ENCODE measurements around the gene GATAD2A. TPM values are rescaled to one million over a fixed set of nuclear protein-coding genes. Genes with fewer than 3 reads are reported as not detected.
A peak's percentile ranks its signal among the peaks of the same experiment; 100 is the strongest.

Gene GATAD2A
- total and polyA plus RNA-seq, 9 of the 15 experiments (the other 6 are each of a cell fraction or from before 2014, with no cell fraction given) = 2.4 to 226 (median 44.2) TPM

DNA sequence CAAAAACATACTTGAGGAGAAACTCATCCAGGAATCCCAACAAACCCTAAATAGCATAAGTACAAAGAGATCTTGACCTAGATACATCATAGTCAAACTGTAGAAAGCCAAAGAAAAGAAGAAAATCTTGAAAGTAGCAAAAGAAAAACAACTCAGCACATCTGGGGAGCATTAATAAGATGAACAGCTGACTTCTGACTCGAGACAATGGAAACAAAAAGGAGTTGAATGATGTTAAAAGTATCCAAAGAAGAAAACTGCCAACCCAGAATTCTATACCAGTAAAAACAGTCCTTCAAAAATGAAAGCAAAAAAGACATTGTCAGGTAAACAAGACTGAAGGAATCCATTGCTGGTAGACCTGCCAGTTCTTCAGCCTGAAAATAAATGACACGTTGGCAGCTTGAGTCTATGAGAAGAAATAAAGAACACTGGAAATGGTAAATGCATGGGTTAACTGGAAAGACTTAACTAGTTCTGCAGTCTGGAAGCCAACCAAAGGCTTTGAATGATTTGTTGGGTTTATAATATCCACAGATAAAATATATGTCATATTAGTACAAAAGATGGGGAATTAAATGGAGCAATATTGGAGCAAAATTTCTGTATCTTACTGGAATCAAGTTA lies 63.1 kb downstream of the GATAD2A start (continued):
- TF ChIP-seq, protein P1, sequence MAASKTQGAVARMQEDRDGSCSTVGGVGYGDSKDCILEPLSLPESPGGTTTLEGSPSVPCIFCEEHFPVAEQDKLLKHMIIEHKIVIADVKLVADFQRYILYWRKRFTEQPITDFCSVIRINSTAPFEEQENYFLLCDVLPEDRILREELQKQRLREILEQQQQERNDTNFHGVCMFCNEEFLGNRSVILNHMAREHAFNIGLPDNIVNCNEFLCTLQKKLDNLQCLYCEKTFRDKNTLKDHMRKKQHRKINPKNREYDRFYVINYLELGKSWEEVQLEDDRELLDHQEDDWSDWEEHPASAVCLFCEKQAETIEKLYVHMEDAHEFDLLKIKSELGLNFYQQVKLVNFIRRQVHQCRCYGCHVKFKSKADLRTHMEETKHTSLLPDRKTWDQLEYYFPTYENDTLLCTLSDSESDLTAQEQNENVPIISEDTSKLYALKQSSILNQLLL (CRISPR knock-in tag; IDR thresholded peaks at IDR 0.05; ENCODE audit: borderline replicate concordance) = no peak
- TF ChIP-seq ZEB2 (IDR thresholded peaks at IDR 0.05) (0 out of 2 replicates have a peak, but pooled peaks have one; percentile 31), THRAP3 (IDR thresholded peaks at IDR 0.05; ENCODE audit: borderline replicate concordance) (0 out of 2 replicates have a peak, but pooled peaks have one; percentile 54), ATF7 (IDR thresholded peaks at IDR 0.05) (0 out of 2 replicates have a peak, but pooled peaks have one; percentile 14), ERF (CRISPR knock-in tag; IDR thresholded peaks at IDR 0.05) (no peak), NBN (IDR thresholded peaks at IDR 0.05; ENCODE audit: low read depth) (peak; percentile 58; the same call in 1 of the 2 replicates), EP400 (IDR thresholded peaks at IDR 0.05) (peak; percentile 32; the same call in 1 of the 2 replicates), HLTF (IDR thresholded peaks at IDR 0.05) (0 out of 2 replicates have a peak, but pooled peaks have one; percentile 22), ESRRA (IDR thresholded peaks at IDR 0.05; ENCODE audit: borderline replicate concordance, low read depth) (no peak), FOXK2 (conservative IDR thresholded peaks at IDR 0.05 in 1 of 2, IDR thresholded peaks at IDR 0.05 in 1 of 2; ENCODE audit: low read depth in 2 of 2) (0 out of 4 replicates have a peak, but pooled peaks of 1 of the 2 experiments have one; percentile 28), TARDBP (IDR thresholded peaks at IDR 0.05) (no peak), PML (IDR thresholded peaks at IDR 0.05; ENCODE audit: low read length) (0 out of 2 replicates have a peak, but pooled peaks have one; percentile 25), CBX5 (IDR thresholded peaks at IDR 0.05; ENCODE audit: borderline replicate concordance, low read depth) (peak; percentile 94)
- TF ChIP-seq, protein P2, sequence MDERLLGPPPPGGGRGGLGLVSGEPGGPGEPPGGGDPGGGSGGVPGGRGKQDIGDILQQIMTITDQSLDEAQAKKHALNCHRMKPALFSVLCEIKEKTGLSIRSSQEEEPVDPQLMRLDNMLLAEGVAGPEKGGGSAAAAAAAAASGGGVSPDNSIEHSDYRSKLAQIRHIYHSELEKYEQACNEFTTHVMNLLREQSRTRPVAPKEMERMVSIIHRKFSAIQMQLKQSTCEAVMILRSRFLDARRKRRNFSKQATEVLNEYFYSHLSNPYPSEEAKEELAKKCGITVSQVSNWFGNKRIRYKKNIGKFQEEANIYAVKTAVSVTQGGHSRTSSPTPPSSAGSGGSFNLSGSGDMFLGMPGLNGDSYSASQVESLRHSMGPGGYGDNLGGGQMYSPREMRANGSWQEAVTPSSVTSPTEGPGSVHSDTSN (CRISPR knock-in tag; IDR thresholded peaks at IDR 0.05; ENCODE audit: low read depth) = no peak
- TF ChIP-seq, protein P2 (tag; conservative IDR thresholded peaks at IDR 0.05; ENCODE audit: low read depth) = 0 out of 2 replicates have a peak, but pooled peaks have one; percentile 7
- TF ChIP-seq, protein P3, sequence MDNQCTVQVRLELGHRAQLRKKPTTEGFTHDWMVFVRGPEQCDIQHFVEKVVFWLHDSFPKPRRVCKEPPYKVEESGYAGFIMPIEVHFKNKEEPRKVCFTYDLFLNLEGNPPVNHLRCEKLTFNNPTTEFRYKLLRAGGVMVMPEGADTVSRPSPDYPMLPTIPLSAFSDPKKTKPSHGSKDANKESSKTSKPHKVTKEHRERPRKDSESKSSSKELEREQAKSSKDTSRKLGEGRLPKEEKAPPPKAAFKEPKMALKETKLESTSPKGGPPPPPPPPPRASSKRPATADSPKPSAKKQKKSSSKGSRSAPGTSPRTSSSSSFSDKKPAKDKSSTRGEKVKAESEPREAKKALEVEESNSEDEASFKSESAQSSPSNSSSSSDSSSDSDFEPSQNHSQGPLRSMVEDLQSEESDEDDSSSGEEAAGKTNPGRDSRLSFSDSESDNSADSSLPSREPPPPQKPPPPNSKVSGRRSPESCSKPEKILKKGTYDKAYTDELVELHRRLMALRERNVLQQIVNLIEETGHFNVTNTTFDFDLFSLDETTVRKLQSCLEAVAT (IDR thresholded peaks at IDR 0.05) = peak in 1 of 2 experiments; percentile 65; a peak in 1 of 4 replicates
- TF ChIP-seq, protein P4, sequence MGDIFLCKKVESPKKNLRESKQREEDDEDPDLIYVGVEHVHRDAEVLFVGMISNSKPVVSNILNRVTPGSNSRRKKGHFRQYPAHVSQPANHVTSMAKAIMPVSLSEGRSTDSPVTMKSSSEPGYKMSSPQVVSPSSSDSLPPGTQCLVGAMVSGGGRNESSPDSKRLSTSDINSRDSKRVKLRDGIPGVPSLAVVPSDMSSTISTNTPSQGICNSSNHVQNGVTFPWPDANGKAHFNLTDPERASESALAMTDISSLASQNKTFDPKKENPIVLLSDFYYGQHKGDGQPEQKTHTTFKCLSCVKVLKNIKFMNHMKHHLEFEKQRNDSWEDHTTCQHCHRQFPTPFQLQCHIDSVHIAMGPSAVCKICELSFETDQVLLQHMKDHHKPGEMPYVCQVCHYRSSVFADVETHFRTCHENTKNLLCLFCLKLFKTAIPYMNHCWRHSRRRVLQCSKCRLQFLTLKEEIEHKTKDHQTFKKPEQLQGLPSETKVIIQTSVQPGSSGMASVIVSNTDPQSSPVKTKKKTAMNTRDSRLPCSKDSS (IDR thresholded peaks at IDR 0.05; ENCODE audit: low read depth, partially characterized antibody) = peak; percentile 93
